ENCODE data around the gene MYOF.

DNA sequence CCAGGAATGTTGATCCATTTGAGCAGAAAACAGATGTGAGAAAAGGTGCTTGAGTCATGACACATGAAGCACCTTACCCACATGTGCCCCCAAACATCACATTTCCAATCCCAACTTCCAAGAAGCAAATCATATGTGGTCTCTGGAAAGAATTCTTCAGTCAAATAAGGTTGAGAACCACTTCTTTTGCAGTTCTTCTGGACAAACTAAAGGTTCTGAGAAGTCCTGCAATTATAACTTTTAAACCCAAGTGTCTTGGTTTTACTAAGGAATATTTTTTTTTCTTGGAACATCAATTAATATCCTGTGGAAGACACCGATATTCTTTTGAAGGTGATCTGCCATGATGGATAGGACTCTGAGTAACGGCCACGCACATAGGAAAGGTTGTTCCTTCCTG lies 151.3 kb downstream of the MYOF start:
- TF ChIP-seq, protein P1, sequence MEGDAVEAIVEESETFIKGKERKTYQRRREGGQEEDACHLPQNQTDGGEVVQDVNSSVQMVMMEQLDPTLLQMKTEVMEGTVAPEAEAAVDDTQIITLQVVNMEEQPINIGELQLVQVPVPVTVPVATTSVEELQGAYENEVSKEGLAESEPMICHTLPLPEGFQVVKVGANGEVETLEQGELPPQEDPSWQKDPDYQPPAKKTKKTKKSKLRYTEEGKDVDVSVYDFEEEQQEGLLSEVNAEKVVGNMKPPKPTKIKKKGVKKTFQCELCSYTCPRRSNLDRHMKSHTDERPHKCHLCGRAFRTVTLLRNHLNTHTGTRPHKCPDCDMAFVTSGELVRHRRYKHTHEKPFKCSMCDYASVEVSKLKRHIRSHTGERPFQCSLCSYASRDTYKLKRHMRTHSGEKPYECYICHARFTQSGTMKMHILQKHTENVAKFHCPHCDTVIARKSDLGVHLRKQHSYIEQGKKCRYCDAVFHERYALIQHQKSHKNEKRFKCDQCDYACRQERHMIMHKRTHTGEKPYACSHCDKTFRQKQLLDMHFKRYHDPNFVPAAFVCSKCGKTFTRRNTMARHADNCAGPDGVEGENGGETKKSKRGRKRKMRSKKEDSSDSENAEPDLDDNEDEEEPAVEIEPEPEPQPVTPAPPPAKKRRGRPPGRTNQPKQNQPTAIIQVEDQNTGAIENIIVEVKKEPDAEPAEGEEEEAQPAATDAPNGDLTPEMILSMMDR (conservative IDR thresholded peaks at IDR 0.05 in 1 of 2, IDR thresholded peaks at IDR 0.05 in 1 of 2; ENCODE audit: extremely low read depth in 1 of 2, insufficient read depth in 1 of 2, low read depth in 1 of 2, low read length in 2 of 2) = no peak
- TF ChIP-seq EZH2 (IDR thresholded peaks at IDR 0.05; ENCODE audit: borderline replicate concordance, low read length) = no peak
